Lung (tissue), 12 donors: ENCODE data around the gene ORM2. TPM values are rescaled to one million over a fixed set of nuclear protein-coding genes. Genes with fewer than 3 reads are reported as not detected.

ENCODE experiments used
- ATAC-seq: fragments of 200-7000 bp; cut with Tn5 transposase; one replicate; pipeline ENCODE4 v1.9.1; 2020; ENCODE audit warnings: moderate number of reproducible peaks; ENCODE audit not compliant: insufficient read depth, low FRiP score
- DNase-seq, 3 donors: peaks; one replicate each; pipeline ENCODE4 v3.0.0-alpha.2; 2013 to 2017
- H3K27ac ChIP-seq, 2 donors: one replicate each; pipeline ENCODE4 v1.5.1; 2013; ENCODE audit warnings: mild to moderate bottlenecking in 2 of 2, moderate library complexity in 2 of 2, control low read depth in 1 of 2, inconsistent platforms in 1 of 2, low read depth in 1 of 2, low read length in 1 of 2
- H3K27me3 ChIP-seq, 3 donors: one replicate each; pipeline ENCODE4 v1.5.1; 2013; ENCODE audit warnings: low read length in 2 of 3; ENCODE audit not compliant: control insufficient read depth in 3 of 3, insufficient read depth in 3 of 3
- H3K36me3 ChIP-seq, 4 donors: one replicate each; pipeline ENCODE4 v1.5.1; 2013; ENCODE audit warnings: low read length in 4 of 4, mild to moderate bottlenecking in 1 of 4, moderate library complexity in 1 of 4; ENCODE audit not compliant: control insufficient read depth in 4 of 4, insufficient read depth in 4 of 4
- H3K4me1 ChIP-seq, 5 donors: one replicate each; pipeline ENCODE4 v1.5.1; 2013; ENCODE audit warnings: low read length in 5 of 5, mild to moderate bottlenecking in 2 of 5, moderate library complexity in 1 of 5; ENCODE audit not compliant: control insufficient read depth in 5 of 5, insufficient read depth in 5 of 5
- H3K4me3 ChIP-seq: one replicate; pipeline ENCODE4 v1.5.1; 2013; ENCODE audit warnings: mild to moderate bottlenecking, control low read depth, moderate library complexity
- H3K9ac ChIP-seq, 2 donors: one replicate each; pipeline ENCODE4 v1.5.1; 2013; ENCODE audit warnings: low read length in 2 of 2, control low read depth in 1 of 2; ENCODE audit not compliant: insufficient read depth in 1 of 2
- H3K9me3 ChIP-seq, 4 donors: one replicate each; pipeline ENCODE4 v1.5.1; 2013; ENCODE audit warnings: low read length in 3 of 4, mild to moderate bottlenecking in 1 of 4, moderate library complexity in 1 of 4; ENCODE audit not compliant: control insufficient read depth in 4 of 4, insufficient read depth in 3 of 4
- WGBS, 2 donors: extraction: QIAGEN DNeasy Blood & Tissue Kit; methylation state at CpG; one replicate each; pipeline ENCODE4 v1.1.7; 2013; 5-methylcytosine and 5-hydroxymethylcytosine counted together
- polyA plus RNA-seq, 2 donors: library from polyadenylated mRNA; stranded (reverse); fragments of 200-250 nt; gene quantifications; one replicate each; pipeline ENCODE4 v1.2.1, GENCODE V29; 2013
- total RNA-seq, 2 donors: library from RNA; depleted of rRNA in 1 of 2; stranded (reverse); fragments of >200 nt in 1 of 2; gene quantifications; one replicate each; pipeline ENCODE4 v1.2.1, GENCODE V29; 2014 to 2021
- TF ChIP-seq, protein P1 (sequence below): IDR thresholded peaks from 2 replicates; pipeline ENCODE4 v1.5.1; 2012; ENCODE audit warnings: mild to moderate bottlenecking; ENCODE audit errors: control extremely low read depth, extremely low read depth
- donor health status: control.
- donor health status: control.
- donor health status: Bipolar disorder and iron deficiency.
- donor health status: healthy.
- donor health status: DM: yes; HTN: yes; CAD: no.

The ORM2 gene
- total and polyA plus RNA-seq, 4 donors, result 0.77 to 215 (median 47.6) TPM

DNA sequence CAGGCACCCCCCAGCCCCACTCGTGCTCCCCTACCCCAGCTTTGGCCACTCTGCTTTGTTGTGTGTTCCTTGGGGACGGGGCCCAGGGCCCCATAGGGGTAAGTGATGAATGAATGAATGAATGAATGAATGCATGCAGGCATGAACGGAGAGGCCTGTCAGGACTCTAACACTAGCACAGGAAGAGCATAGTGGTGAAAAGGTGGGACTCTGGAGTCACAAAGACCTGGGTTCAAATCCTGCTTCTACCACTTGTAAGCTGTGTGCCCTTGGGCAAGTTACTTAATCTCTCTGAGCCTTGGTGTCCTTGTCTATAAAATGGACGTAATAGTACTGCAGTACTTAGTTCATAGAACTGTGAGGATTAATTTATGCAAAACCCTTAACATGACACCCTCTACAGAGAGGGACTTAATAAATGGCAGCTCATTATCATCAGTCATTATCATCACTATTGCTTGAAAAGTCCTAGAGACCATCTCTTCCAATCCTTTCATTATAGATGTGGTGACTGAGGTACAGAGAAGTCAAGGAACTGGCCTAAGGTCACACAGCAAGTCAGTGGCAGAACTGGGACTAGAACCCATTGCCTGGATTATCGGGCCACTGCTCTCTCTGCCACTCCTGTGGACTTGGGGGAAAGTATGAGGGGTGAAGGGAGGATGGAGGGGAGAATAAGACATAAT, 13.2 kb downstream of the ORM2 start:
- H3K27me3 ChIP-seq, result no peaks in the 10 kb centered on the region
- no peak overlapping the region for H3K27ac ChIP-seq
- no peaks in the 10 kb centered on the region for H3K4me1 ChIP-seq
- no peak for ATAC-seq
- peaks cover 0 to 76% (median 57%) of the 10 kb centered on the region in 4 donors for H3K36me3 ChIP-seq
- no peak overlapping the region for H3K9ac ChIP-seq
- no peak for DNase-seq
- TF ChIP-seq, protein P1, sequence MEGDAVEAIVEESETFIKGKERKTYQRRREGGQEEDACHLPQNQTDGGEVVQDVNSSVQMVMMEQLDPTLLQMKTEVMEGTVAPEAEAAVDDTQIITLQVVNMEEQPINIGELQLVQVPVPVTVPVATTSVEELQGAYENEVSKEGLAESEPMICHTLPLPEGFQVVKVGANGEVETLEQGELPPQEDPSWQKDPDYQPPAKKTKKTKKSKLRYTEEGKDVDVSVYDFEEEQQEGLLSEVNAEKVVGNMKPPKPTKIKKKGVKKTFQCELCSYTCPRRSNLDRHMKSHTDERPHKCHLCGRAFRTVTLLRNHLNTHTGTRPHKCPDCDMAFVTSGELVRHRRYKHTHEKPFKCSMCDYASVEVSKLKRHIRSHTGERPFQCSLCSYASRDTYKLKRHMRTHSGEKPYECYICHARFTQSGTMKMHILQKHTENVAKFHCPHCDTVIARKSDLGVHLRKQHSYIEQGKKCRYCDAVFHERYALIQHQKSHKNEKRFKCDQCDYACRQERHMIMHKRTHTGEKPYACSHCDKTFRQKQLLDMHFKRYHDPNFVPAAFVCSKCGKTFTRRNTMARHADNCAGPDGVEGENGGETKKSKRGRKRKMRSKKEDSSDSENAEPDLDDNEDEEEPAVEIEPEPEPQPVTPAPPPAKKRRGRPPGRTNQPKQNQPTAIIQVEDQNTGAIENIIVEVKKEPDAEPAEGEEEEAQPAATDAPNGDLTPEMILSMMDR, result no peak
- WGBS, 2 donors, result 93 to 95% methylated on average over 5 of the region's 5 CpGs
- no peaks in the 10 kb centered on the region for H3K9me3 ChIP-seq
- H3K4me3 ChIP-seq, result no peak overlapping the region

DNA sequence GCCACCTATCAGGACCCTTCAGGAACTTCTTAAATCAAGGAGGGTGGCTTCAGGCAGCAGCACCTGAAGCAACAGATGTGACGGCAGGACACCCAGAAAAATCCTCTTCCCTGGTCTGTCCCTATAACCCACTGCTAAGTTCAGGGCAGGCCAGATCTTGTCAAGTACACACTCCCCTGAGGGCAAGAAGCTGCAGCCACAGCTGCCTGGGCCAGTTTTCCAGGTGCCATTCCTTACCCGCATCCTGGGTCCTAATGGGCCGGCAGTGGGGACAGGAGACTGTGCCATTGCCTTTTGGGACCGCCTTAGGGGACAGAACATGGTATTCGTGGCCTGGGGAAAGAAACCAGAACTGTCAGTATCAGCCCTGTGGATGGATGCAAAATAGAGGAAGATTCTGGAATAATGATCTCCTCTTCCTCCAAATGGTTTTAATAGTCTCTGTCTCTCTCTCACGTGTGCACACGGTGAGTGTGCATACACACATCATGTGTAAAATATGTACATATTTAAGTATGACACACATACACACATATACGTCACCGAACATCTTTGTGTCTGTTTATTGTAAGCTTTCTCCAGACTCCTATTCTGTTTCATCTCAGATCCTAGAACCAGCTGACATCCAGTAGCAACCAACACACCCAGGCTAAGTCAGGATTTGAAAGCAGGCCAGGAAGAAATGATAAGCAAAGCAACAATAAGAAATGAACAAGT, 14.0 kb downstream of the ORM2 start:
- H3K9ac ChIP-seq, result no peak overlapping the region
- H3K9me3 ChIP-seq, result no peaks in the 10 kb centered on the region
- no peak overlapping the region for H3K4me3 ChIP-seq
- no peak for ATAC-seq
- DNase-seq, result no peak
- H3K27me3 ChIP-seq, result no peaks in the 10 kb centered on the region
- peaks cover 0 to 3% (median 0%) of the 10 kb centered on the region in 5 donors for H3K4me1 ChIP-seq
- no peak overlapping the region for H3K27ac ChIP-seq
- TF ChIP-seq, protein P1, result no peak
- peaks cover 0 to 77% (median 57%) of the 10 kb centered on the region in 4 donors for H3K36me3 ChIP-seq
- 88 to 94% methylated on average over 9 of the region's 9 CpGs for WGBS, 2 donors

DNA sequence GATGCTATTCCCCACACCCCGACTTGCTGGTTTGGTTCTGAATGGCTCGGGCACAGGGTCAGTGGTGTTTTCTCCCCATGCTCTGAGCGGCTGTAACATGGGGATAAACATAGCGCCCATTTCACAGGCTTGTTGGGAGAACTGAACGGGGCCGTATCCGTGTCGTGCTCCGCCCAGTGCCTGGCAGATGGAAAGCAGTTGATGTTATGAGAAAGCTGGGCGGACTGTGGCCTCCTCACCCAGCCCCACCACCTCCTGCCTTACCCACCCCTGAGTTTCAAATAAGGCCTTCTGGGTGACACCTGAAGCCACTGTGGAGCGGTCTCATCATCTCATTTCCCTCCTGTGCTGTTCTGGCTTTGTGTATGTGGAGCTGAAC, 14.5 kb downstream of the ORM2 start:
- TF ChIP-seq, protein P1, result no peak
- Histone ChIP-seq H3K27ac (no peak overlapping the region), H3K36me3 (peaks cover 0 to 77% (median 55%) of the 10 kb centered on the region in 4 donors), H3K9me3 (no peaks in the 10 kb centered on the region), H3K9ac (no peak overlapping the region), H3K4me1 (peaks cover 0 to 5% (median 0%) of the 10 kb centered on the region in 5 donors), H3K27me3 (no peaks in the 10 kb centered on the region), H3K4me3 (no peak overlapping the region)
- no peak for ATAC-seq
- DNase-seq, result no peak
- 92 to 94% methylated on average over 11 of the region's 11 CpGs for WGBS, 2 donors
